Subcutaneous abdominal adipose tissue (tissue), 5 donors: ENCODE results near the gene GALR3.

Source experiments
- H3K27ac ChIP-seq: one replicate; pipeline ENCODE4 v1.7.0; 2013; ENCODE audit warnings: low read depth, mild to moderate bottlenecking, inconsistent platforms, low read length, moderate library complexity
- H3K27me3 ChIP-seq, 5 donors: one replicate each; pipeline ENCODE4 v1.7.0; 2013; ENCODE audit warnings: low read length in 5 of 5, inconsistent platforms in 1 of 5; ENCODE audit not compliant: control insufficient read depth in 5 of 5, insufficient read depth in 4 of 5
- H3K36me3 ChIP-seq, 5 donors: one replicate each; pipeline ENCODE4 v1.7.0; 2013; ENCODE audit warnings: low read length in 5 of 5; ENCODE audit not compliant: control insufficient read depth in 5 of 5, insufficient read depth in 5 of 5
- H3K4me1 ChIP-seq, 5 donors: one replicate each; pipeline ENCODE4 v1.7.0; 2013; ENCODE audit warnings: low read length in 5 of 5, mild to moderate bottlenecking in 3 of 5, moderate library complexity in 1 of 5; ENCODE audit not compliant: control insufficient read depth in 5 of 5, insufficient read depth in 5 of 5
- H3K4me3 ChIP-seq, 5 donors: one replicate each; pipeline ENCODE4 v1.7.0; 2013; ENCODE audit warnings: low read length in 5 of 5, low read depth in 1 of 5
- H3K9ac ChIP-seq, 5 donors: one replicate each; pipeline ENCODE4 v1.7.0; 2013; ENCODE audit warnings: low read length in 5 of 5, mild to moderate bottlenecking in 4 of 5, moderate library complexity in 3 of 5
- H3K9me3 ChIP-seq, 5 donors: one replicate each; pipeline ENCODE4 v1.7.0; 2013; ENCODE audit warnings: low read length in 5 of 5; ENCODE audit not compliant: control insufficient read depth in 5 of 5
- donor health status: healthy.
- donor health status: healthy.
- donor health status: healthy.
- donor health status: healthy.
- donor health status: healthy.

Gene GALR3

DNA sequence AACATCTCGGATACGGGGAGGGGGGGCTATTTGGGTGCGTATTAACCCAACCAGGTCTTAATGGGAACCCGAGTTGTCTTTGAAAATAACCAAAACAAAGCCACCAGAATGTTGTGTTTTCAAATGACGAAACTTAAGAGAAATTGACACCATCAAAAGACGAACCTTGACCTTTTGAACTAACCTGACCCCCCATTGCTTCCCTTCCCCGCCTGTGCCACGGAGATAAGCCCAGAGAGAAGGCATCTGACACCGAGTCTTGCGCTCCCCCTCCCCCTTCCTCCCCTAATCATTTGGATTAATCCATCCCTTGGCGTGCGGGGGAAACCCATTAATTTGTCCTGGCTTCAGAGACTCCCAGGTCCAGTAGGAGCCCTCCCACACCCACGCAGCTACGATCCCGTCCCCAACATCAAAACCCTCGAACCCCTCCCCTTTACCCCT, 20.0 kb upstream of the GALR3 start:
- Histone ChIP-seq H3K36me3 (no peaks in the 10 kb centered on the region), H3K9ac (no peak overlapping the region), H3K27ac (no peak overlapping the region), H3K4me3 (peak overlapping the region; percentile 65 to 75 (median 71)), H3K4me1 (peaks cover 2 to 57% (median 52%) of the 10 kb centered on the region in 5 donors), H3K27me3 (no peaks in the 10 kb centered on the region), H3K9me3 (no peaks in the 10 kb centered on the region)

DNA sequence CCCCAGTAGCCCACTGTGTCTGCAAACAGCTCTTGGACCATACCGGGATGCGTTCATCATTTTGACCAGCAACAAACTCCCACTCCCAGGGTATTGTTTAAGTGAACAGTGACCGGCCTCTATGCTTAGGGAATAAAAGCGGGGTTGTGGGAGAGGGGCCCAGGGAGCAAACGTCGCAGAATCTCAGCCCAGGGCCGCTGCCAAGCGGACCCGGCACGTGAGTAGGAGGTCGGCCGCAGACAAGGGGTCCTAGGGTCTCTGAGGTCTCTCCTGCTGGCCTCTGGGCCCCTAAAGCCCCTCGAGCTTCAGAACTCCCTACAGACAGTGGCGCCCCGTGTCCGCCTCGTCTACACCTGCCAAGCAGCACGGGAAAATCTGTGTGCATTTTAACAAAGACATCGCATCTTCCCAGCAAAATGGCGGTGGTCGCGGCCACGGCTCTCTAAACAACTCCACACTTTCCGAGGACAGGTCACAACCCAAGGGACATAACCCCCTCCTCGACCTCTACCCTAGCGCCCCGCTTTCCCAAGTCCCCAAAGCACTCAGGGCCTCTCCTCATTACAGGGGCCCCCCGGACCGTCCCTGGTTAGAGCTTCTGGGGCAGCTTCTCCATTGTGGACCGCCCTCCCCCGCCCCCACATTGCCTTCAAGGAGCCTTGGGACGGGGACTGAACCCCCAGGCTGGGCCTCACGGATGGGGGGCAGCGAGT, 19.4 kb upstream of the GALR3 start:
- H3K27me3 ChIP-seq, result no peaks in the 10 kb centered on the region
- H3K4me1 ChIP-seq, result peaks cover 2 to 61% (median 55%) of the 10 kb centered on the region in 5 donors
- H3K27ac ChIP-seq, result no peak overlapping the region
- peak overlapping the region in 1 of 5 donors; percentile 79 for H3K4me3 ChIP-seq
- peak overlapping the region in 2 of 5 donors; percentile 1 to 73 for H3K9ac ChIP-seq
- no peaks in the 10 kb centered on the region for H3K9me3 ChIP-seq
- no peaks in the 10 kb centered on the region for H3K36me3 ChIP-seq

DNA sequence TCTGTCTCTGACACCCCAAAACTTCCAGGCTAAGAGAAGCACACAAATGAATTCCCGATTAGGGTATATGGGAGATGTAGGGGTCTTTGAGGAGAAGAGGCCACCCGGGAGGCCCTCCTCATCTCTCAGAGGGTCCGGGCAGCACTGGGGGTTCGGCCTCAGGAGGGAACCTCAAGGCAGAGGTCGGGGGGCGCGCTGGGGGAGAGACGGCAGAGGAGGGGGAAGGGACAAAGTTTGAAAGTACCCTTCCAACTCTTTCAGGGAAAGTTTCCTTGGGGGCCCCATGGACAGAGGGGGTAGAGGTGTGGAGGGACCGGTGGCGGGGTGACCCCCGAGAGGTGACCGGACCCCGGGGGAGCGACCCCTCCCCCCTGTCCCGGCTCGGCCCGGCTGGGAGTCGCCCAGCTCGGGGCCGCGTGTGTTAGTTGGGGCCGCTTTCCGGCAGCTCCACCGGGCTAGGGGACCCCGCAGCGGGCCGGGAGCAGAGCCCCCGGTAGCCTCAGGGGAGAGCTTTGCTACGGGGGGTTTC, 18.8 kb upstream of the GALR3 start:
- Histone ChIP-seq H3K9me3 (no peaks in the 10 kb centered on the region), H3K4me3 (peak overlapping the region in 4 of 5 donors; percentile 69 to 79 (median 73)), H3K9ac (peak overlapping the region in 4 of 5 donors; percentile 48 to 80 (median 76)), H3K27me3 (no peaks in the 10 kb centered on the region), H3K36me3 (no peaks in the 10 kb centered on the region), H3K27ac (no peak overlapping the region), H3K4me1 (peaks cover 2 to 61% (median 55%) of the 10 kb centered on the region in 5 donors)

DNA sequence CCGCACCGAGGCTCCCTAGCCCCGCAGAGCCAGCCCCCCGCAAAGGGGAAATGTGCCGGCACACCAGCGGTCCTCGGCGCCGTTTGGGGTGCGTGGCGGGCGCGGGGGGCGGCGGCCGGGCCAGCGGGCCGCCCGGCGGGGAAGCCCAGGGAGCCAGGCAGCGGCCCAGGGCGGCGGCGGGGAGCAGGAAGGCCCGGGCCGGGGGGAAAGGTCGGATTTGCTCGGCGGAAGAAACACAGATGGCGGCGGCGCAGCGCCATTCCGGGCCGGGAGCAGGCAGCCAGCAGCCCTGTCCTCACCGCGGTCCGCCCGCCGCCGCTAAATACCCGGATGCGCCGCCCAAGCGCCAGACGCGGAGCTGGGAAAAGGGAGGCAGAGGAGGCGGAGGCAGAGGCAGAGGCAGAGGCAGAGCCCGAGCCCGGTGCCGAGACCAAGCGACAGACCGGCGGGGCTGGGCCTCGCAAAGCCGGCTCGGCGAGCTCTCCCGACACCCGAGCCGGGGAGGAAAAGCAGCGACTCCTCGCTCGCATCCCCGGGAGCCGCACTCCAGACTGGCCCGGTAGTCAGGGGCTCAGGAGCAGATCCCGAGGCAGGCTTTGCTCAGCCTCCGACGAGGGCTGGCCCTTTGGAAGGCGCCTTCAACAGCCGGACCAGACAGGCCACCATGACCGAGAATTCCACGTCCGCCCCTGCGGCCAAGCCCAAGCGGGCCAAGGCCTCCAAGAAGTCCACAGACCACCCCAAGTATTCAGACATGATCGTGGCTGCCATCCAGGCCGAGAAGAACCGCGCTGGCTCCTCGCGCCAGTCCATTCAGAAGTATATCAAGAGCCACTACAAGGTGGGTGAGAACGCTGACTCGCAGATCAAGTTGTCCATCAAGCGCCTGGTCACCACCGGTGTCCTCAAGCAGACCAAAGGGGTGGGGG, 18.0 kb upstream of the GALR3 start:
- H3K4me3 ChIP-seq, result peak overlapping the region; percentile 69 to 90 (median 77)
- peak overlapping the region; percentile 67 for H3K27ac ChIP-seq
- no peaks in the 10 kb centered on the region for H3K27me3 ChIP-seq
- no peaks in the 10 kb centered on the region for H3K9me3 ChIP-seq
- peaks cover 2 to 61% (median 55%) of the 10 kb centered on the region in 5 donors for H3K4me1 ChIP-seq
- H3K36me3 ChIP-seq, result no peaks in the 10 kb centered on the region
- H3K9ac ChIP-seq, result peak overlapping the region; percentile 56 to 91 (median 74)

- no peaks in the 10 kb centered on the region for H3K36me3 ChIP-seq
- H3K4me3 ChIP-seq, result peak overlapping the region; percentile 69 to 90 (median 77)
- peak overlapping the region; percentile 56 to 91 (median 74) for H3K9ac ChIP-seq
- peaks cover 2 to 61% (median 55%) of the 10 kb centered on the region in 5 donors for H3K4me1 ChIP-seq
- H3K27me3 ChIP-seq, result no peaks in the 10 kb centered on the region
- H3K9me3 ChIP-seq, result no peaks in the 10 kb centered on the region
- peak overlapping the region; percentile 67 for H3K27ac ChIP-seq
These were observed 17.3 kb upstream of the GALR3 start for GRCh38 chr22:37805810-37806277.

DNA sequence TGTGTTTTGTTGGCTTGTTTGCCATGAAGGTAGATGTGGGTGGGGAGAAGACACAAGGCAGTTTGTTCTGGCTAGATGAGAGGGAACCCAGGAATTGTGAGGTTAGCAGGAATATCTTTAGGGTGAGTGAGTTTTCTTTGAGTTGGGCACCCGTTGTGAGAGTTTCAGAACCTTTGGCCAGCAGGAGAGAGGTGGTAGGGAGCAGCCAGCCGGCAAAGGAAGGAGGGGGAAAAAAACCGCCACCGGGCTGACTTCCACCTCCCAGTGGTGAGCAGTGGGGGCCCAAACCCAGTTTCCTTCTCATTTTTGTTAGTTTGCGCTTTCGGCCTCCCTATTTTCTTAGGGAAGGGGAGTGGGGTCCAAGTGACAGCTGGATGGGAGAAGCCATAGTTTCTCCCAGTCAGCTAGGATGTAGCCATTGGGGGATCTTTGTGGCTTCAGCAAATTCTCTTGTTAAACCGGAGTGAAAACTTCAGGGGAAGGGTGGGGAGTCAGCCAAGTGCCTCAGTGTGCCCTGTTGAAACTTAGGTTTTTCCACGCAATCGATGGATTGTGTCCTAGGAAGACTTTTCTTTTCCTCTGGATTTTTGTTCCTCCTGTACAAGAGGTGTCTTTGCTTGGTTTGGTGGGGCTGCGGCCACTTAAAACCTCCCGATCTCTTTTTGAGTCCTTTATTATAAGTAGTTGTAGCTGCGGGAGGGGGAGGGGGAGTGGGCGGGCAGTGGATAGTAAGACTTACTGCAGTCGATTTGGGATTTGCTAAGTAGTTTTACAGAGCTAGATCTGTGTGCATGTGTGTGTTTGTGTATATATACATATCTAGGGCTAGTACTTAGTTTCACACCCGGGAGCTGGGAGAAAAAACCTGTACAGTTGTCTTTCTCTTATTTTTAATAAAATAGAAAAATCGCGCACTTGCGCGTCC, 16.5 kb upstream of the GALR3 start:
- H3K4me1 ChIP-seq, result peaks cover 2 to 61% (median 55%) of the 10 kb centered on the region in 5 donors
- H3K9ac ChIP-seq, result peak overlapping the region in 4 of 5 donors; percentile 60 to 91 (median 74)
- no peak overlapping the region for H3K27ac ChIP-seq
- H3K4me3 ChIP-seq, result peak overlapping the region; percentile 69 to 90 (median 77)
- H3K9me3 ChIP-seq, result no peaks in the 10 kb centered on the region
- no peaks in the 10 kb centered on the region for H3K27me3 ChIP-seq
- no peaks in the 10 kb centered on the region for H3K36me3 ChIP-seq

DNA sequence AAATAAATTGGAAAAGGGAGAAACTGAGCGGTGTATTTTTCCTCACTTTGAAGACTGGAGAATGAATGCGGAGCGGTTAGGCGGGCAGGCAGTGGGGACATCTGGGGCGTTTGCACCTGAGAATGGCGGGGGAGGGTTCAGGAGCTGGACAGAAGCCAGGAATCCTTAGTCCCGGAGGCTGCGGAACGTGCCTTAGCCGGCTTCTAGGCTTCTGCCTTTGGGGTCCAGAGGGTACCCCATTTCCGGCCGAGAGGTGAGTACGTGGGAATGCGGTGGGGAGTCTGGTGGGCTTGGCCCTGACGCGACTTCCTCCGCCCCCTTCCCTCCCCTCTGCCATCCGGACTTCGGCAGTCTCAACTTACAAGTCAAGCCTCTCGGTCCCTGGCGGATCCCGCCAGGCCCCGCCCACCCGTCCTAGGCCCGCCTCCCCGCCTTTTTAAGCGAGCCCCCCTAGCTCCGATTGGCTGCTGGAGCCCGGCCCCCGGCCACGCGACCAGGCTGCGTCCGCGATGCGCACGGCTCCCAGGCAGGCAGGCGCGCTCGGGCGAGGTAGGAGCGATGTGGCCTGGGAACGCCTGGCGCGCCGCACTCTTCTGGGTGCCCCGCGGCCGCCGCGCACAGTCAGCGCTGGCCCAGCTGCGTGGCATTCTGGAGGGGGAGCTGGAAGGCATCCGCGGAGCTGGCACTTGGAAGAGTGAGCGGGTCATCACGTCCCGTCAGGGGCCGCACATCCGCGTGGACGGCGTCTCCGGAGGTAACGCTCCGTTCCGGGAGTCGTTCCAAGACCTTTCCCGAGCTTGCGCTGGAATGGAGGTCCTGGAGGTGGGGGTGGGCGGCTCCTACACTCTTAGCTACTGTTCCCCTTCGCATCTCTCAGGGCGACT, 15.5 kb upstream of the GALR3 start, which contains the start of gene GCAT:
TSS of gene GCAT (plus strand) at position 525 of the 884 bp plus-strand sequence. CDS start at position 559, 34 bp downstream.
- Histone ChIP-seq H3K27ac (no peak within 1 kb of the TSS), H3K4me1 (peaks cover 2 to 51% (median 47%) of the 10 kb centered on the region in 5 donors), H3K27me3 (no peaks in the 10 kb centered on the region), H3K9me3 (no peaks in the 10 kb centered on the region), H3K4me3 (peak within 1 kb of the TSS; percentile 69 to 90 (median 77)), H3K36me3 (no peaks in the 10 kb centered on the region), H3K9ac (peak within 1 kb of the TSS in 4 of 5 donors; percentile 60 to 91 (median 74))

DNA sequence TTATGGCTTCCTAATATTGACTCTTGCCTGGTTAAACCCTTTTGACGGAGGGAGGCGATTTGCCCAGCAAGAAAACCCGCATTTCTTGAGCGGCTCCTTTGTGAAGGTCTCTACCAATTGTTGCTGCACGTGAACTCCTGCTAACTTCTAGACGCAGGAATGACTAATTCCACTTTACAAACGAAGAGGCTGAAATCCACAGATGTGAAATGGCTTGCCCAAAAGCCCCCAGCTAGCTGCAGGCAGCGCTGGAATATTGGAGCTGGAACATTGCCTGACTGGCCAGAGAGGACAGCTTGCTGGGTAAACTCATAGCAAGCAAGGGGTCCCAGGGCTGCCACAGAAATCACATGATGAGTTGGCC, 14.9 kb upstream of the GALR3 start:
- H3K4me1 ChIP-seq, result peaks cover 2 to 45% (median 40%) of the 10 kb centered on the region in 5 donors
- peak overlapping the region in 4 of 5 donors; percentile 23 to 71 (median 62) for H3K9ac ChIP-seq
- H3K27me3 ChIP-seq, result no peaks in the 10 kb centered on the region
- no peaks in the 10 kb centered on the region for H3K36me3 ChIP-seq
- H3K27ac ChIP-seq, result no peak overlapping the region
- no peaks in the 10 kb centered on the region for H3K9me3 ChIP-seq
- H3K4me3 ChIP-seq, result peak overlapping the region; percentile 64 to 77 (median 69)
